Measurements from ENCODE around the gene PERM1. TPM values are rescaled to one million over a fixed set of nuclear protein-coding genes. Genes with fewer than 3 reads are reported as not detected.
A peak's percentile ranks its signal among the peaks of the same experiment; 100 is the strongest.

The PERM1 gene
- total RNA-seq, 4 donors from 2014 or later = 0.35 TPM; not detected in 3

- Histone ChIP-seq H3K4me3 (no peak overlapping the region), H3K36me3 (no peaks in the 10 kb centered on the region), H3K27me3 (peaks cover 0 to 15% of the 10 kb centered on the region in 2 donors), H3K27ac (no peak overlapping the region), H3K9me3 (no peaks in the 10 kb centered on the region), H3K4me1 (peaks cover 3 to 61% (median 28%) of the 10 kb centered on the region in 4 donors)
- TF ChIP-seq CTCF (IDR thresholded peaks at IDR 0.05) = no peak
- TF ChIP-seq POLR2A (IDR thresholded peaks at IDR 0.05) = no peak
- DNase-seq = peak in 1 of 3 donors; percentile 45
These were observed 21.9 kb upstream of the PERM1 start for GRCh38 chr1:1003618-1004419.

- peak overlapping the region; percentile 74 to 93 (median 84) for H3K27ac ChIP-seq
- no peak for TF ChIP-seq CTCF (IDR thresholded peaks at IDR 0.05)
- no peak for TF ChIP-seq POLR2A (IDR thresholded peaks at IDR 0.05)
- H3K4me3 ChIP-seq = peak overlapping the region; percentile 31 to 59 (median 57)
- H3K4me1 ChIP-seq = peaks cover 3 to 61% (median 32%) of the 10 kb centered on the region in 4 donors
- H3K27me3 ChIP-seq = peaks cover 0 to 30% of the 10 kb centered on the region in 2 donors
- peak in 1 of 3 donors; percentile 51 for DNase-seq
- no peaks in the 10 kb centered on the region for H3K9me3 ChIP-seq
- H3K36me3 ChIP-seq = no peaks in the 10 kb centered on the region
These were observed 19.3 kb upstream of the PERM1 start for GRCh38 chr1:1001057-1001783.

- H3K27ac ChIP-seq = peak overlapping the region; percentile 74 to 93 (median 84)
- no peaks in the 10 kb centered on the region for H3K9me3 ChIP-seq
- H3K36me3 ChIP-seq = no peaks in the 10 kb centered on the region
- peak; percentile 30 to 75 (median 74) for DNase-seq
- H3K4me3 ChIP-seq = peak overlapping the region; percentile 31 to 59 (median 57)
- H3K27me3 ChIP-seq = peaks cover 0 to 30% of the 10 kb centered on the region in 2 donors
- H3K4me1 ChIP-seq = peaks cover 3 to 54% (median 29%) of the 10 kb centered on the region in 4 donors
- no peak for TF ChIP-seq CTCF (IDR thresholded peaks at IDR 0.05)
- no peak for TF ChIP-seq POLR2A (IDR thresholded peaks at IDR 0.05)
These were observed 18.6 kb upstream of the PERM1 start for GRCh38 chr1:1000357-1001056.

- Histone ChIP-seq H3K36me3 (no peaks in the 10 kb centered on the region), H3K27ac (peak within 1 kb of the TSS; percentile 74 to 93 (median 84)), H3K4me3 (peak within 1 kb of the TSS; percentile 31 to 59 (median 57)), H3K27me3 (peaks cover 0 to 30% of the 10 kb centered on the region in 2 donors), H3K9me3 (no peaks in the 10 kb centered on the region), H3K4me1 (peaks cover 2 to 47% (median 28%) of the 10 kb centered on the region in 4 donors)
- DNase-seq = peak; percentile 52 to 91 (median 88)
- TF ChIP-seq CTCF (IDR thresholded peaks at IDR 0.05) = no peak
- TF ChIP-seq POLR2A (IDR thresholded peaks at IDR 0.05) = peak in 1 of 2 donors; percentile 21
These were observed 17.9 kb upstream of the PERM1 start, which contains the start of gene HES4 for GRCh38 chr1:999725-1000356. TSS of gene HES4 (minus strand) at chr1:1000097. CDS start at chr1:999973, 124 bp downstream.

All from Peyer's patch (tissue), 4 donors.